Stimulated activated CD4-positive, alpha-beta T cell treated with anti-CD3 and anti-CD28 coated beads, Interleukin-2, amount 100 ng/mL, for 48 hours (primary cell): ENCODE measurements around the gene MYOZ3.
A peak's percentile ranks its signal among the peaks of the same experiment; 100 is the strongest.

Experiments
- DNase-seq, 2 donors: peaks; one replicate each; pipeline ENCODE4 v3.0.0-alpha.2; 2020

The MYOZ3 gene

DNA sequence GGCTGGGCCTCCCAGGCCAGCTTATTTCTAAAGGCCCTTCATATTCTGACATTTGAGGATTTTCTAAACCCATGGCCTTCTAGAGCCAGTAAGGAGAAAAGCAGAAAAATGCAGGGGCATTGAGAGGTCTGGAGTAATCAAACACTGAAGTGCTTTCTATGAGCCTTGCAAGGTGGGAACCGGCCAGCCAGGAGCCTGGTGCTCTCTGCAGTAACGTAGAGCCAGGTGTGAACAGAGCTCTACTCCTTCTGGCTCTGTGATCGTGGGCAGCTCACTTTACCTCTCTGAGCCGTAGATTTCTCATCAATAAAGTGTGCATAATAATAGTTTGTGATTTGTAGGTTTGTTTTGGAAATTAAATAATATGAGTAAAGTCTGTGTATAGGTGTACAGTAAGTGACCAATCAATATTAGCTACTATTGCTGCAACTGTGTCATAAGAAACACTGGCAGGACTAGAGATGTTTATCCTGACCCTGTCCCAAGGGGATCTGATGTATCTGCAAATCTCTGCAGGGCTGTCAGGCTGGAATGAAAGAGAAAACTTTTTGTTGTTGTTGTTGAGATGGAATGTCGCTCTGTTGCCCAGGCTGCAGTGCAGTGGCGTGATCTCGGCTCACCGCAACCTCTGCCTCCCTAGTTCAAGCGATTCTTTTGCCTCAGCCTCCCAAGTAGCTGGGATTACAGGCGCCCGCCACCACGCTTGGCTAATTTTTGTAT is 17.9 kb upstream of the MYOZ3 start:
- DNase-seq, result no peak

DNA sequence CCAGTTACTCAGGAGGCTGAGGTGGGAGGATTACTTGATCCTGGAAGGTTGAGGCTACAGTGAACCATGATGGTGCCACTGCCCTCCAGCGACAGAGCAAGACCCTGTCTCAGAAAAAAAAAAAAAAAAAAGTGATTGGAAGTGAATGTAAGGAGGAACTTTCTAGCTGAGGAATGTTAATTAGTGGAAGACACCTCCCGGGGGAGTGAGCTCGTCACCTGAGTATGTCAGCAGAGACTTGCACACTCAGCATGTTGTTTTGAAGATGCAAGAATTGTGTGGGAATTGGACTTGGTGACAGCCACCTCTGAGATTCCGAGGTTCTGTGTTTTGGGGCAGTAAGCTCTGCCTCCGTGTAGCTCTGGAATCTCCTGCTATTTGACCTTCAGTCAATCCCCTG is 17.0 kb upstream of the MYOZ3 start:
- no peak for DNase-seq

DNA sequence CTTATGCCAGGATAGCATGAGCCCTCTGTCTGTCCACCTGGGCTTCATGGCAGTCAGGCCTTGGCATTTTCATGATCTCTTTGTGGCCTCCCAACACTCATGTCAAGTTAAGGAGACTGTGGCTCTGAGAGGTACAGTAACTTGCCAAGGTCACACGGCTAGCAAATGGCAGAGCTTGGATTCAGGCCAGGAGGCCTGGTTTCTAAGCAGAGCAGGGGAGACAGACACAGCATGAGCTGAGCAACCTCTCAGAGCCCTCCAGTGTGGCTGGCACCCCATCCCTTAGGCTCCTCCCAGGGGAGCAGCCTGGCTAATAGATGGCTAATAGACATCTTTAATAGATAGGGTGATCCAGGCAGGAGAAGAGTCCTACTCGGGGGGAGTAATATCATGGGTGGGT is 16.5 kb upstream of the MYOZ3 start:
- no peak for DNase-seq

DNA sequence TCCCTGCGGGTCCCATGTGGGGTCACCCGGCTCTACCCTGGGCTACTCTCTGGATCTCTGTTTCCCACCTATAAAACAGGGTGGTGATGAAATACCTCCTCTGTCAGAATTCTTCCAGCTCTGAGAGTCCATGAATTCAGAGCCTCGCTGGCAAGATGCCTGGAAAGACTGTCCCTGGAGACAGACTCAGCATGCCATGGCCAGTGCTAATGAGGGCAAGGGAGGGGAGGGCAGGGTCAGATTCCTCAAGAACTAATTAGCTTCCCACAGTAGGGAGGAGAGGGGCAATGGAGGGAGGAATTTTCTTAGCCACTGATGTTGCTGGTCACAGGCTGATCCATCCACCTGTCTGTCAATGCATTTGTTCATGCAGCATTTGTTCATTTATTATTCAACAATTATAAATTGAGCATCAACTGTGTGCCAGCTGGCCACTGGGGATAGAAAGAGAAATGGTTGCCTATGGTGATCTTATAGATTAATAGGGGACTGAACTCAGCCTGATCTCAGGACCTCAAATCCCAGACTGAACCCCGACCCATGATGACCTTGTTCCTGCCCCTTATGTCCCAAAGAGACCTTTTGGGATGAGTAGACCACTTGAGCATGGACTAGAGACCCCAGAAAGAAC is 15.9 kb upstream of the MYOZ3 start:
- DNase-seq, result no peak

DNA sequence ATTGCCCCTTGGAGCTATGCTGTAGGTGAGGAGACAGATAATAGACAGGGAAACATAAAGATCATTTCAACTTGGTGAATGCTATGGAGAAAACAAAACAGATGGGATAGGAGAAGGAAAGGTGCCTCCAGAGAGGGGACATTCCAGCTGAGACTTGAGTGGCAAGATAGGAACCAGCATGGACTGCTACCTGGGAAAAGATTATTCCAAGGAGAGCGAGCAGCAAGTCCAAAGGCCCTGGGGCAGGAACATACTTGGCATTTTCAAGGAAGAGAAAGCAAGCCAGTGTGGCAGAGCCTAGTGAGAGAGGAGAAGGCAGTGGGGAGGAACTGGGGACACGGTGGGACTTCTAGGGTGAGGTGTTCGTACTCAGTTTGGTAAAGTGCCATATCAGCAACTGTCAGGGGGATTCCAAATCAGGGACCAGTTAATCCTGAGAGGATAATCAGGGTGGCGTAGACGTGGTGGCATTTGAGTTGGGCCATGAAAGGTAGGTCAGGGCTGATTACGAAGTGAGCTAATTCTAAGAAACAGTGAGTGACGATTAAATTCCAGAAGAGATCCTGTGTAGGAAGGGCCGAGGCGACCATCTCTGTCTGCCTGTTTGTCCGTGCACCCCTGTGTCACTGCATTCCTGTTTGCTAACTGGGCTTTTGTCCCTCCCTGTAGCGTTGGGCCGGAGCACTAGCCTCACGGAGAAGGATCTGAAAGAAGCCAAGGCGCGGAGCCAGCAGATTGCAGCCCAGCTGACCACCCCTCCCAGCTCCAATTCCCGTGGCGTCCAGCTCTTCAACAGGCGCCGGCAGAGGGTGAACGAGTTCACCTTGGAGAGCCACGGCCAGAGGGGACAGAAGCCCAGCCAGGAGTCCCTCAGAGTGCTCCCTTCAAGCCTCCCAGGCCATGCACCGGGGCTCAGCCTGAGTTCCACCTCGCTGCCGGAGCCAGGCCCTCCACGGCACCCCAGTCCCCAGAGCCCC is 13.5 kb upstream of the MYOZ3 start:
- DNase-seq, result no peak

DNA sequence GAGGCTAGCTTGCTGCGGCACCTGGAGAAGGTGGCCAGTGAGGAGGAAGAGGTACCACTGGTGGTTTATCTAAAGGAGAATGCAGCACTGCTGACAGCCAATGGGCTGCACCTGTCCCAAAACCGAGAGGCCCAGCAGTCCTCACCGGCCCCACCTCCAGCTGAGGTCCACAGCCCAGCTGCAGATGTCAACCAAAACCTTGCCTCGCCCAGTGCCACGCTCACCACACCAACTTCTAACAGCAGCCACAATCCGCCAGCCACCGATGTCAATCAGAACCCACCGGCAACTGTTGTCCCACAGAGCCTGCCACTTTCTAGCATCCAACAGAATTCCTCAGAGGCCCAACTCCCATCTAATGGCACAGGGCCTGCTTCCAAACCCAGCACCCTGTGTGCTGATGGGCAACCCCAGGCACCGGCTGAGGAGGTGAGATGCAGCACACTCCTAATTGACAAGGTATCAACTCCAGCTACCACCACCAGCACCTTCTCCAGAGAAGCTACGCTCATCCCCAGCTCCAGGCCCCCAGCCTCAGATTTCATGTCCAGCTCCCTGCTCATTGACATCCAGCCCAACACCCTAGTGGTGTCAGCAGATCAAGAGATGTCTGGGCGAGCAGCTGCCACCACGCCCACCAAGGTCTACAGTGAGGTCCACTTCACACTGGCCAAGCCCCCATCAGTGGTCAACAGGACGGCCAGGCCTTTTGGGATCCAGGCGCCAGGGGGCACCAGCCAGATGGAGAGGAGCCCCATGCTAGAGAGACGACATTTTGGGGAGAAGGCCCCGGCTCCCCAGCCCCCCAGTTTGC is 12.6 kb upstream of the MYOZ3 start:
- no peak for DNase-seq

DNA sequence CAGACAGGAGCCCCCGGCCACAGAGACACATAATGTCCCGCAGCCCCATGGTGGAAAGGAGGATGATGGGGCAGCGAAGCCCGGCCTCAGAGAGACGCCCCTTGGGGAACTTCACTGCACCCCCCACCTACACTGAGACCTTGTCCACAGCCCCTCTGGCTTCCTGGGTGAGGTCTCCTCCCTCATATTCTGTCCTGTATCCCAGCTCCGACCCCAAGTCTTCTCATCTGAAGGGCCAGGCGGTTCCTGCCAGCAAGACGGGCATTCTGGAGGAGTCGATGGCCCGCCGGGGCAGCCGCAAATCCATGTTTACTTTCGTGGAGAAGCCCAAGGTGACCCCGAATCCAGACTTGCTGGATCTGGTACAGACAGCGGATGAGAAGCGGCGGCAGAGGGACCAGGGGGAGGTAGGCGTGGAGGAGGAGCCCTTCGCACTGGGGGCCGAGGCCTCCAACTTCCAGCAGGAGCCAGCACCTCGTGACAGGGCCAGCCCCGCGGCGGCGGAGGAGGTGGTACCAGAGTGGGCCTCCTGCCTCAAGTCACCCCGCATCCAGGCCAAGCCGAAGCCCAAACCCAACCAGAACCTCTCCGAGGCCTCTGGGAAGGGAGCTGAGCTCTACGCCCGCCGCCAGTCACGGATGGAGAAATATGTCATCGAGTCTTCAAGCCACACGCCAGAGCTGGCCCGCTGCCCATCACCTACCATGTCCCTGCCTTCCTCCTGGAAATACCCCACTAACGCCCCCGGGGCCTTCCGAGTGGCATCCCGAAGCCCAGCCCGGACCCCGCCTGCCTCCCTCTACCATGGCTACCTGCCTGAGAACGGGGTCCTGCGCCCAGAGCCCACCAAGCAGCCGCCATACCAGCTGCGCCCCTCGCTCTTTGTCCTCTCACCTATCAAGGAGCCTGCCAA is 11.7 kb upstream of the MYOZ3 start:
- DNase-seq, result no peak

DNA sequence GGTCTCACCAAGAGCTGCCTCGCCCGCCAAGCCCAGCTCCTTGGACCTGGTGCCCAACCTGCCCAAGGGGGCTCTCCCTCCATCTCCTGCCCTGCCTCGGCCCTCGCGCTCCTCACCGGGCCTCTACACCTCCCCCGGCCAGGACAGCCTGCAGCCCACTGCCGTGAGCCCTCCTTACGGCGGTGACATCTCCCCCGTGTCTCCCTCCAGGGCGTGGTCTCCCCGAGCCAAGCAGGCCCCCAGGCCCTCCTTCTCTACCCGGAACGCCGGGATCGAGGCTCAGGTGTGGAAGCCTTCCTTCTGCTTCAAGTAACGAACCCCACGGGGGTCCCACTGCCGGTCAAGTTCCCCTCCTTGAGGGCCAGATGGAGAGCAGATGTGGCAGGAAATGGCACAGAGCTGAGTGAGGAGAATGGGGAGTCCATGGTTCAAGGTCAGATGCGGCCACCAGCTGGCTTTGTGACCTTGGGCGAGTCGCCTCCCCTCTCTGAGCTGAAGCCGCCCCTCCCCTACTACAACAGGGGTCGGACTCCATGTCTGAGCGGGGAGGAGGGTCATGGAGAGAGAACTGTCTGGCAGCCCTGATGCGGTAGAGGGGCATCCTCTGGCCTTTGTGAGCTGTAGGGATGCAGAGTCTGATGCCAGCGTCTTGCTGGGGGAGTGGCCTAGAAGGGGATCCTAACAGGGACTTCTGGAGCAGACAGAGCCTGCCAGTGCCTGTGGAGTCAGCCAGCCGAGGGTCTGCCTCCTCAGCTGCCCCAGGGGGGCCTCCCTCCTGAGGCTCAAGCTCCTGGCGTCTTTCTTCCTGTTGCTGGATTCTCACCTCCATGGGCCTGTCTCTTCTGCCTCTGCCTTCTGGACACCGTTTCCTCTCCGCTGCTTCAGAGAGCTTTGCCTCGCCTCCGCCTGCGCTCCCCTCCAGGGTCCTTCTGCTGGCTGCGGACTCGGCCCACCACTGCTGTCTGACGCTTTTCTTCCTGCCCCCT is 10.7 kb upstream of the MYOZ3 start:
- no peak for DNase-seq

DNA sequence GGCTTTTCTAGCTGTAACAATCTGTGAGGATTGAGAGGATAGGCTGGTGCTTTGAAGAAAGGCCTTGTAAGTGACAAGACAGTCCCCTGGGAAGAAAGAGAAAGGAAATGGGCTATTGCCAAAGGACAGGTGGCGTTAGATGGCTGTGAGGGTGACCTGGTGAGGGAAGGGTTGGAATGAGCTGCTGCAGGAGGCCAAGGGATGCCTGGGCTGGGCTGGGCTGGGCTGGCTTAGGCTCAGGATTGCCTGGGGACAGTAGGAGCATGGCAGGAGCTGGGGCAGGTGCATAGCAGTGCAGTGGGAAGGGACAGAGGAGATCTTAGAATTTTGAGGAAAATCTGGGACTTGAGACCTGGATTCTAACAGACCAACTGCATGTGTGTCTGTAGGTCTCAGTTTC is 9.7 kb upstream of the MYOZ3 start:
- no peak for DNase-seq

DNA sequence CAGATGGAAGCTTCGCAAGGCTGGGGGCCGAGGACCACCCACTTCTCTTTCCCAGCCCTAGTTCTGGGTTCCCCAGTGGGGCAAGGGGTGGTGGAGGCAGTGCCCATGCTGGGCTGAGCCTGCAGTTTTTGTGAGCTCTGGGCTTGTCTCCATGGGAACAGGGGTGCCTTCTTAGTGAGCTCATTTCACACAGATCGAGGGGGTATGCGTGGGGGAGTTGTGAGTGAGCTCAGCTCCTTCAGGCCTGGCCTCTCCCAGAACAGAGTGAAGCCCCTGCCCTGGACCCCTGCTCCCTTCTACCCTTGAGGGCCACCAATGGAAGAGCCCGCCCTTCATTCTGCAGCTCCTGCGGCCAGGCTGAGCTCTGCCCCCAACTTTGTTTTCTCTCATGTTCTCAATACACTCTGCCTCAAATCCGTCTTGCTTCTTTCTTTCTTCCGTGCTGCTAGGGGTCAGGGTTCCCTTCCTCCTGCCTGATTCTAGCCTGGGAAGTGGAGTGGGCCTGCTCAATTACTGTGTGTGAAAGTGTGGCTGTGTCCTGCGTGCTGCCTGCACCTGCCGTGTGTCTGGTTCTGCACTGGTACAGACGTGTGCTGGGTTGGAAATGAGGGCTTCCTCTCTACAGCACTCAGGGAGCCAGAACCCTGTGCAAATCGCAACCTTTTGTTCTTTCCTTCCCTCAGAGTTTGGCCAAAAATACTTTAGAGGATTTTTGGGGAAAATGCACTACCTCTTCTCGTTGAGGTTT is 9.0 kb upstream of the MYOZ3 start:
- DNase-seq, result no peak

DNA sequence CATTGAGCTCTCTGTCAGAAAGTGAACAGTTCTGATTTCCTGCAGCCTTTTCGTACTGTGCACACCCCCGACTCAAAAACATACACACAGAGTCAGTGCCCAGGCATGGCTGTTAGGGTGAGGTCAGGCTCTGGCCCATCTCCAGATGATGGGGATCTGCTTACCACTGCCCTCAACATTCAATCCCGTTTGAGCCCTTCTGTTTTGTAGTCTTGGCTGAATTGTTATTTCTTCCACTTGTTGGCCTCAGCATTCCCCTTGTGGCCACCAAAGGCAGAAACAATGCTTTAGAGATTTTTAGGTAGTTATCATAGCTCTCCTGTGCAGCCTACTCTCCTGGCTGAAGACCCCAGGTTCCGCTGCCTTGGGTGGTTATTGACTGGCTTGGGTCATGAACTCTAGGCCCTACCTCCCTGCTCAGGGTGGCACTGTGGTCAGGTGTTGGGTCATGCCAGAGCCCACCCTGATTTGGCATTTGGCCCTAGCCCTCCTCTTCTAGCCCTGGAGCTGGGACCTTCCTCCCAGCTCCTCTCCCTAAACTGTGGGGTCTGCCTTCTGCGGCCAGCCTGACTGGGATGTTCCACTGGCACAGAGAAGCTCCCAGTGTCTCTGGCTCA is 7.8 kb upstream of the MYOZ3 start:
- DNase-seq, result no peak

DNA sequence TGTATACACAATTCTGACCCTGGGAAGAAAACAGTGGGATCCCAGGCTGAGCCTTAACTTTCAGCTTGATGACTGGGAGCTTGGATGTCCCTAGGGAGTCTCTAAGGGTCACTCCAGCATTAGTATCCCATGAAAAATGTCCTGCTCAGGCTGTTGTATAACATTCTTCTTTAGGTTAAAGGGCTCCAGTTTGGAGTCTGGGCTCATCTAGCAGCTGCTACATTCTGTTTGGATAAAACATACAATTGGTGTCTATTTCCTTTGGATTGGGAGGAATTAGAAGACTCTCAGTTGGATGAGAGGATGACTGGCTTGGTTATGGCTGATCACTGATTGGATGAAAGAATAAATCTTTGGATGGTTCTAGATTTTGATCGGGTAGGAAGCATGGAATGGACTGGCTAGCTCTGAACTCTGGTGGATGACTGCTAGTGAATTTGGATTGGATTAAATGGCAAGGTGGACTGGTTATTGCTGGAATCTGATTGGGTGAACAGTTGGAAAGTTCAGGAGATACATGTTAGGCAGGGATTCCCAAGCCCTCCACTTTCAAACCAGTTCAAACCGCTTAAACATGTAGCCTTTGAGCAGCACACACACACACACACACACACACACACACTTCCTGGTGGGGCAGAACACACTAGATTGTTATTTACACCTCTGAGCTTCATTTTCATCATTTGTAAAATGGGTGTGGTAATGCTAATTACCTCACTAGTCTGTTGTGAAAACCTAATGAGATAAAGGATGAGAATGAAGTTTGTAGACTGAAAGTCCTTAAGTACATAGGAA is 7.1 kb upstream of the MYOZ3 start:
- no peak for DNase-seq

DNA sequence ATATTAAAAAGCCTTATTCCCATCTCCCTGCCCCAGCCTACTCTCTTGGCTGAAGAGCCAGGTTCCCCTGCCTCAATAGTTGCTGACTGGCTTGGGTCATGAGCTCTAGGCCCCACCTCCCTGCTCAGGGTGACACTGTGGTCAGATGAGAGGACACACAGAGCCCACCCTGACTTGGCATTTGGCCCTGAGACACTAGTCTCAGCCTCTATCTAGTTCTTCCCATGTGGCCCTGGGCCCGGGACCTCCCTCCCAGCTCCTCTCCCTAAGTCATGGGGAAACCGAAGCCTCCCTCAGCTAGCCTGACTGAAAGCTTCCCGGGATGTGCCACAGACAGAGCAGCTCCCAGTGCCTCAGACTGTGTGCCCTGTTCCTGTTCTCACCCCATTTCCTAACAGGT is 5.8 kb upstream of the MYOZ3 start:
- DNase-seq, result no peak

DNA sequence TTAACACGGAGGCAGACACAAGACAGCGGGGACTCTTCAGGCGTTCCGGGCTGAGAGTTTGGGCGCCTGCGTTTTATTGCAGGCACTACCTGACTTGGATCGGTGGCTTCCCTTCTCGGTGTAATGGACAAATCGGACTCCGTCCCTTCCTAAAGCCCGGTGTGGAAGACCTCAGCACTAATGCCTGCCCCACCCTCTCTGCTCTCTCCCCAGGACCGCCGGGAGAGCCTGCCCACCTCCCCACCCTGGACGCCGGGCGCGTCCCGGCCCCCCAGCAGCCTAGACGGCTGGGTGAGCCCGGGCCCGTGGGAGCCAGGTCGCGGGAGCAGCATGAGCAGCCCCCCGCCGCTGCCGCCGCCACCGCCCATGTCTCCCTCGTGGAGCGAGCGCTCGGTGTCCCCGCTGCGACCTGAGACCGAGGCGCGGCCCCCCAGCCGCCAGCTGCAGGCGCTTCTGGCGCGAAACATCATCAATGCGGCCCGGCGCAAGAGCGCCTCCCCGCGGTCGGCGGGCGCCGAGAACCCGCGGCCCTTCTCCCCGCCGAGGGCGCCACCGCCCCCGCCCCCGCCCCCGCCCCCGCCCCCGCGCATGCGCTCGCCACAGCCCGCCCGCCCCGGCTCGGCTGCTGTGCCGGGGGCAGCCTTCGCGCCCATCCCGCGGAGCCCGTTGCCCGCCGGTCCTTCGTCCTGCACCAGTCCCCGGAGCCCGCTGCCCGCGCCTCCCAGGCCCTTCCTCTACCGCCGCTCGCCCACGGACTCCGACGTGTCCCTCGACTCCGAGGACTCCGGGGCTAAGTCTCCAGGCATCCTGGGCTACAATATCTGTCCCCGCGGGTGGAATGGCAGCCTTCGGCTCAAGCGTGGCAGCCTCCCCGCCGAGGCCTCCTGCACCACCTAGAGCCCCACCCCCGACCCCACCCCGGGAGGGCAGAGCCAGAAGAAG is 4.6 kb upstream of the MYOZ3 start:
- DNase-seq, result peak; percentile 58 to 74

DNA sequence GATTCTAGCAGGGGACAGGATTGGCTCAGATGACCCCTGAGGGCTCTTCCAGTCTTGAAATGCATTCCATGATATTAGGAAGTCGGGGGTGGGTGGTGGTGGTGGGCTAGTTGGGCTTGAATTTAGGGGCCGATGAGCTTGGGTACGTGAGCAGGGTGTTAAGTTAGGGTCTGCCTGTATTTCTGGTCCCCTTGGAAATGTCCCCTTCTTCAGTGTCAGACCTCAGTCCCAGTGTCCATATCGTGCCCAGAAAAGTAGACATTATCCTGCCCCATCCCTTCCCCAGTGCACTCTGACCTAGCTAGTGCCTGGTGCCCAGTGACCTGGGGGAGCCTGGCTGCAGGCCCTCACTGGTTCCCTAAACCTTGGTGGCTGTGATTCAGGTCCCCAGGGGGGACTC is 2.9 kb upstream of the MYOZ3 start:
- DNase-seq, result no peak

DNA sequence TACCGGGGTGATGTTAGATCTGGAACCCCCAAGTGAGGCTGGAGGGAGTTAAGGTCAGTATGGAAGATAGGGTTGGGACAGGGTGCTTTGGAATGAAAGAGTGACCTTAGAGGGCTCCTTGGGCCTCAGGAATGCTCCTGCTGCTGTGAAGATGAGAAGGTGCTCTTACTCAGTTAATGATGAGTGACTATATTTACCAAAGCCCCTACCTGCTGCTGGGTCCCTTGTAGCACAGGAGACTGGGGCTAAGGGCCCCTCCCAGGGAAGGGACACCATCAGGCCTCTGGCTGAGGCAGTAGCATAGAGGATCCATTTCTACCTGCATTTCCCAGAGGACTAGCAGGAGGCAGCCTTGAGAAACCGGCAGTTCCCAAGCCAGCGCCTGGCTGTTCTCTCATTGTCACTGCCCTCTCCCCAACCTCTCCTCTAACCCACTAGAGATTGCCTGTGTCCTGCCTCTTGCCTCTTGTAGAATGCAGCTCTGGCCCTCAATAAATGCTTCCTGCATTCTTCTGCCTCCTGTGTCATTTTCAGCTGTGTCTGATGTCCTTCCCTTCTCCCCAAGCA is 2.3 kb upstream of the MYOZ3 start:
- no peak for DNase-seq
